A549 treated with CpdA at 1 μM for 4 hours (cell line): ENCODE measurements around the gene SLC35F3. TPM values are rescaled to one million over a fixed set of nuclear protein-coding genes. Genes with fewer than 3 reads are reported as not detected.

ENCODE experiments used
- total RNA-seq: library from RNA; stranded (reverse); fragments of 200-300 nt; extraction: Qiagen RNA extraction; gene quantifications from 5 replicates; pipeline ENCODE4 v1.2.3, GENCODE V29; 2022; ENCODE audit warnings: low read depth

SLC35F3 gene
- total RNA-seq: 3.8 to 5.9 TPM (median 5.5 TPM) in 5 replicates

DNA sequence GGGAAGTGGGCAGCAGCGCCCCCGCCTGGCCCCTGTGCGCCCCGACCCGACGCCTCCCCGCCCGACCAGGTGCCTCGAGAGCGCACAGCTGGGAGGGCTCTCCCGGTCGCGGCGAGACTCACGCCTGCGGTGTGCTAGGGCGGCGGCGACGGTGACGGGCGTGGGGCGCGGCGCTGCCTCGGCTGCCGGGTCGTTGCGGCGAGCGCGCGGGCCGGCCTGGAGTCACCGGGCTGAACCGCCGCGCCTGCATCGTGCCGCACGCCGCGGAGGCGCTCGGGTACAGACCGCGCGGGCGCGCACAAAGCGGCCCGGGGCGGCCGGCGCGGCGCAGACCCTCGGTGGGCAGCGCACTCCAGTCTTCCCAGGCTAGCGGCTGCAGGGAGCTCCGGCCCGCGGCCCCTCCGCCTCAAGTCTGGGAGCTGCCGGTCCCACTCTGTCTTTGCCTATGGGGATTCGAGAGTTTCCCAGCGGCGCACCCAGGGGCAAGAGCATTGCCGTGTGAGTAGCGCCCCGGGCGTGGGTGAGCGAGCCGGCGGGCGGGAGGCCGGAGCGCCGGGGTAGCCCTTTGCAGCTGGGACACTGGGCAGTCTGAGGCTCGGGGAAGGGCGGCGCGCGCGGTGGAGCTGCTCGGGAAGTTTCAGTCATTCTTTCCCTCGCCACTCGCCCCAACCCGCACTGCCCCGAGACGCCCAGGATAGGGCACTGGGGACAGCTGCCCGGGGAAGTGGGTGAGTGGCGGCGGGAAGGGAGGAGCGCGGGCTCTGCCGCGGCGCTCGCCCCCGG lies at the start of gene SLC35F3:
SLC35F3 (plus strand) TSS at position 44 of the 783 bp plus-strand sequence.

DNA sequence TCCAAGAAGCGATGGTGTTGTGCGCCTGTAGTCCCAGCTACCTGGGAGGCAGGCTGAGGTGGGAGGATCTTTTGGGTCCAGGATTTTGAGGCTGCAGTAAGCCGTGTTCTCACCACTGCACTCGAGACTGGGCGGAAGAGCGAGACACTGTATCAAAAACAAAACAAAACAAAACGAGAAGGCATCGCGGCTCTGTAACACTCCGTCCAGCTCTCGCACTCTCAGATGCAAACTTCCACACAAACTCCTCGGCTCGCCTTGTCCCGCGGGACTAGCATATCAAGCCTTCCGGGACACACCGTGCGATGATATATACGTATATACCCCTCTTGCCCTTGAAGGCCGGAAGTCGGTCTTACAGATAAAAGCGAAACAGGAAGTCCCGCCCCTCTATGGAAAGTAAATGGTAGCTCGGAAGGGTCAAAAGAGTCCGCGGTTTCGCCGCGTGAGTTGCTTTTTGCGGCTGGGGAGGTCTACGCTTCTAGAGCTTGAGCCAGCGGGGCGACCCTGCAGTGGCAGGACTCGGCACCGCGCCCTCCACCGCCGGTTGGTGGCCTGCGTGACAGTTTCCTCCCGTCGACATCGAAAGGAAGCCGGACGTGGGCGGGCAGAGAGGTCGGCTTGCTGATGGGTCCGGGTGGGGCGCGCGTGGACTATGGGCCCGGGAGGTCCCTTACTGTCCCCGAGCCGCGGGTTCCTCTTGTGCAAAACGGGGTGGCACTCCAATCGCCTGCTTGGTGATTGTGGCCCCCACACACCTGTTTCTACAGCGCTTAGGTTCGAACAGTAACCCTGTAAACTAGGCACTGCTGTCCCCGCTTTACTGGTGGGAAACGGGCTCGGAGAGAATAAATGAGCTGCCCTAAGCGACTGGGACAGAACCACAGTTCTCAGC lies 468.8 kb downstream of the SLC35F3 start, which contains the start of gene COA6:
COA6 (plus strand) TSS at position 393 of the 895 bp plus-strand sequence; CDS start at position 404, 11 bp downstream.

